CD4-positive, alpha-beta T cell treated with Interleukin-1 beta for 1 hour (primary cell): ENCODE results near the gene PPP1R37.
A peak's percentile ranks its signal among the peaks of the same experiment; 100 is the strongest.

Experiments used
- DNase-seq, 2 donors: peaks; one replicate each; pipeline ENCODE4 v3.0.0-alpha.2; 2020 to 2022

The PPP1R37 gene

DNA sequence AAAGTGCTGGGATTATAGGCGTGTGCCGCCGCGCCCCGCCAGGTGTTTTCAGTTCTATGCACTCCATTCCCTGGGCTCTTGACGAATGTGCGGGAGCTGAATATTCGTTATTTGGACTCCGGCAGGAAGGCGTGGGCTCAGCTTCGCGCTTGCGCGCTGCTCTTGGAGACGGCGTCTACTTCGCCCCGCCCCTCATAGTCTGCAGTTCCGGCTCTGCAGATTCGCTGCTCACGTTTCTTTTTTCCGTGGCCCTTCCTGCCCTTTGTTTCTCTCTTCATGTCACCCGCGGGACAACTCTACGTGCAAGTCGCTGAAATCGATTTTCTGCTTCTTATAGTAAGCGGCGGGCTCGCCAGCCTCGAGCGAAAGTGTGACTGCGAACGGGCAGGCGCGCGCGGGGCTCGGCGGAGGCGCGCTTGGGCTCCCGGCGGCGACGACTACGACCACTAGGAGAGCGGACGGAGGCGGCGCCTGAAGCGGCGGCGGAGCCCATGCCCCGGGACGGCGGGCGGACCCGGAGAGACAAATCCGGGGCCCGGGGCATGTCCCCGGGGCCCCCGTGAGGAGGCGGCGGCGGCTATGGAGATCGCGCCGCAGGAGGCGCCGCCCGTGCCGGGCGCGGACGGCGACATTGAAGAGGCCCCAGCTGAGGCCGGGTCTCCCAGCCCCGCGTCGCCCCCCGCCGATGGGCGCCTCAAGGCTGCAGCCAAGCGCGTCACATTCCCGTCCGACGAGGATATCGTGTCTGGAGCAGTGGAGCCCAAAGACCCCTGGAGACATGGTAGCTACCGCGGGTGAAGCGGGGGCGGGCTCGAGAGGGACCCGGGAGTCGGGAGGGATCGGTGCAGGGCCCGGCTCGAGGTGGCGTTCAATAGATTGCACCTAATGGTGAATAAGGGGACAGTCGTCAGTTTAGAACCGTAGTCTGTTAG, at the start of gene PPP1R37:
Gene PPP1R37 (plus strand): TSS at position 433 of the 932 bp plus-strand sequence. CDS start 147 bp downstream, at position 580.
- peak; percentile 95 for DNase-seq

DNA sequence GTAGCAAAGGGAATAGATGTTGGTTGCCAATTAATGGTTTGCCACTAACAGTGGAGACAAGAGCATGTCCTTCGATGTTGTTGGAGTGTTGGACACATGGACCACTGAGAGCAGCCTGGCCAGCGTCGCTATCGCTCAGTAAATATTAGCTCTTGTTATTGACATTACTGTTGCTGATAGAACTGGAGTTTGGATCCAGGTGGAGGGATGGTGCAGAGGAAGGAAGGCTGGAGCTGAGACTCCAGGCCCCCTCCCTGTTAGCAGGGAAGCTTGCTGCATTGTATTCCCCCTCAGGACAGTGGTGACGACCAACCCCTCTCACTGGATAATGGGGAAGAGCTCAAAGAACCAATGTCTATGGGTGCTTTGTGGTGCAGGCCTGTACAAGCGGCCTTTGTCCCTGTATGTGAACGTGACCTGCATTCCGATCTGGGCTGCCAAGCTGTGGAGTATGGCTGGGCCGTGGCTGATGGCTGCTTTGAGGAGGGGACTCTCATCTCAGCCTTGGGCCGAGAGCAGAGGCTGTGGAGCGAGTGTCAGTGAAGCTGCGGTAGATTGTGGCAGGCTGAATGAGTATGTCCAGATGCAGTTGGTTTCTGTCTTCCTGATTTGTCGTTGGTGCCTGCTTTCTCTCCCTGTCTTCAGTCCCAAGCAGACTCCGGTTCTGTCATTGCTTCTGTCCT, 47.2 kb upstream of the PPP1R37 start:
- DNase-seq = no peak

DNA sequence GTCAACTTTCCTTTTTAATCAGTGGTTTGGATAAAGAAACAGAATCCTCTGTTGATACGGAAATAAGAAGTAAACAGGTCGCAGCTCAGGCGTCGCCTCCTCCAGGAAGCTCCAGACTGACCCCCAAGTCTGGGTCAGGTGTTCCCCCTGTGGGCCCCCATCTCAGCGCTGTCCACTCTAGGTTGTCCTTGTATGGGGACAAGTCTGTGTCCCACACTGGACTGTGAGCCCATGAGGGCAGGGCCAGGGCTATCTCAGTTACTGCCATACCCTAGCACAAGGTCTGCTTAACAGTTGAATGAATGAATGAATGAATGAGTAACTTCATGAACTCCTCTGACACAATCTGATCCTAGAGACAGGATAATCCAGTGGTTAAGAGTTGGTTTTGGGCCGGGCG, 46.6 kb upstream of the PPP1R37 start:
- DNase-seq = no peak

- no peak for DNase-seq
Observed at GRCh38 chr19:45047188-45047797, 45.7 kb upstream of the PPP1R37 start.

DNA sequence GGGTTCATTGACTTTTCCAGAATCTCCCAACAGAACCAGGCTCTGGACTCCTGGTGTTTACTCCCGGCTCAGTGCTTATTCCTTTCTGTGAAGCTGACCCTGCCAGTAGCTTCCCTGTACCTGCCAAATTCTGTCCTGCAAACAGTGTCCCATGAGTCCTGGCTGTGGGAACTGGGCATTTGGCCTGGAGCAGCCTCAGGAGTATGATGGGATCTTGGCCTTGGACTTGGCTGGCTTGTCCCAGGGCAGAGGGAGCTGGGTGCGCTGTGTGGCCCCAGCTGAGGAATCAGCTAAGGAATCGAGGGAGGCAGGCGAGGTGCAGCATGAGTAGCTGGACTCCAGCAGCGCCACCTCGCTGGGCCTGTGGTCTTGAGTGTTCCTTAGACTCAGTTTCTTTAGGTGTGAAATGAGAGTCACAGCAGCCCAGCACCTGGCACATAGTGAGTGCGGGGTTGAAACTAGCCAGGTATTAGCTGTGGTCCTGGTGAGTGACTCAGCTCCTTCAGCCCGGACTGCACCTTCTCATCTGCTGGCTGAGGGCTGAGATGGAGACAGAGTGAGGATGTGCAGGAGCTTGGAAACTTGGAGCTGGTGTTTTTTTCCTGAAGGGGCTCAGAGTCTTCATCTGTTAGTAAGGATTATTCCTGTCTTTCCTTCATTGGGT, 43.8 kb upstream of the PPP1R37 start:
- DNase-seq = no peak

DNA sequence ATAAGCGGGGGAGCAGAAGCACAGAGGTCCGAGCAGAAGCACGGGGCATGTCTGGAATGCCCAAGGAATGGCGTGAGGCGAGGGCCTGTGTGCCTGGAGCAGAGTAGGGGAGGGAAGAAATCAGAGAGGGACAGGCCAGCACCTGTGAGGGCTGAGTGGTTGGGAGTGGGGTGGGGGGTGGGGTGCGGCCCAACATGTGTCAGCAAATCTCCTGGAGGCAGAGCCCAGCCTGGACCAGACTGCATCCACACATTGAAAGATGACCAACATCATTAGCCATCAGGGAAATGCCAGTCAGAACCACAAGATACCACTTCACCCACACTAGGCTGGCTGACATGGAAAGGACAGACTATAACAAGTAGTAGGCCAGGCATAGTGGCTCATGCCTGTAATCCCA, 42.9 kb upstream of the PPP1R37 start:
- no peak for DNase-seq

DNA sequence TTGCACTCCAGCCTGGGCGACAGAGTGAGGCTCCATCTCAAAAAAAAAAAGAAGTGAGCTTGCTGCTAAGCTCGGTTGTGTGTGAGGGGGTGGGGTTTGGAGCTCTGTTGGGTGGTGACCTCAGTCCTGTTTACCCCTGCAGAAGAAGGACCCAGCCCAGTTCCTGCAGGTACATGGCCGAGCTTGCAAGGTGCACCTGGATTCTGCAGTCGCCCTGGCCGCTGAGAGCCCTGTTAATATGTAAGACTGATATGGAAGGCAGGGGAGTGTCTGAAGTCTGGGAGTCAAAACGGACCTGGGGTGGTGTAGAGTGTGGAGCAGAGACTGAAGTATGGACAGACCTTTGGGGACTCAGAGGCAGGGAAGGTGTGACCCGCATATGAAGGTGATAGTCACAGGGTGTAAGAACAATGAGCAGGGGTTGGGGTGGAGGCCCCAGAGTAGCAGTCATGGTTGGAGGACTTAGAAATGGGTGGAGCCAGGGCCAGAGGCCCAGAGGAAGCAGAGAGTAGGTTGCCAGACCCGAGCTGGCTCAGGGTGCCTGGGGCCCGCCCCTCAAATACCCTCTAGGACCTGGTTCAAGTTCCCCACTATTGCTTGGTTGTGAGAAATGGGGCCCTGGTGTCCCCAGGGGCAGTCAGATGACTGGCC, 40.9 kb upstream of the PPP1R37 start:
- peak in 1 of 2 donors; percentile 64 for DNase-seq

DNA sequence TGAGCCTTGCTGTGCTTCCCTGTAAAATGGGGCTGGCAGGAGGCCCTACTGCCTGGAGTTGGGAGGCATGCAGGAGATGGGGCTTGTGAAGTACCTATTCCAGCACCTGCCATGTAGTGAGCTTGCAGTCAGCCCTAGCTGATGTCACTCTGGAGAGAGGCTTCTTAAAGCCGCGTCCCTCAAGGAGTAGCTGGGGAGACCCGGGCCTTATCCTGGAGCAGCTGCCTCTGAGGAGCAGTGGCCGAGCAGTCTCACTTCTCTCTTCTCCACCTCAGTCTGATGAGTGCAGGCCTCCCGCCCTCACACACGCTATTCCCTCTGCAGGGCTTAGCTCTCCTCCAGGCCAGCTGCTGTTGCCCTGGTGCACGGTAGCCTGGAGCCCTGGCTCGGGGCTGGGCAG, 36.1 kb upstream of the PPP1R37 start:
- DNase-seq = no peak

GRCh38 chr19:45057444-45057843, 35.5 kb upstream of the PPP1R37 start:
- no peak for DNase-seq

GRCh38 chr19:45058622-45059159, 34.3 kb upstream of the PPP1R37 start:
- no peak for DNase-seq

DNA sequence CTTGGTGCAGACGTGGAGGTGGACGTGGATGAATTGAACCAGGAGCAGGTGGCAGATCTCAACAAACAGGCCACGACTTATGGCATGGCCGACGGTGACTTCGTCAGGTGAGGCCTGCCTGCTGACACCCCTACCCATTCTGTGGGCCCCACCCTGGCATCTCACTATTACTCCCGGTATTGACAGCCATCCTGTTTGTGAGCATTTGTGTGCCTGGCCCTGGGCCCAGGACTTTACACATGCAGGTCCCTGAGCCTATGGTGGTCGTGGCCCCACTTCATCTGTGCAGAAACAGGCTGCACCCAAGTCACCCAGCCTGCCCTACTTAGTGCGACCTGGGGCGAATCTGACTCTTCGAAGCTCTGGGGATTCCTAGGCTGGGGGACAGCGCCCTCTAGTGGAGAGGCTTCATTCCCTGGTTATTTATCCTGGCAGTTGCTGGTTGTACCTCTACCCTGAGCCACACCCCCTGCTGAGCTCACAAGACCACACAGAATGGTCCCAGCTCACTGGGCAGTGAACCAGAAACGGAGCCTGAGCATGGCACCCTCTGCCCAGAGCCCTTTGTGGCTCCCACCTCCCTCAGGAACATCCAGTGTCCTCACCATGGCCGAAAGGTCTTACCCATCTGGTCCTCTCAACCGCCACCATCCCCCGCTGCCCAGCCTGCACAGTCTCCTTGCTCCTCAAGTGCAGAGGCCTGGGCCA, 33.6 kb upstream of the PPP1R37 start:
- DNase-seq = peak; percentile 80 to 87

- no peak for DNase-seq
Observed at GRCh38 chr19:45061965-45062364, 31.0 kb upstream of the PPP1R37 start.

DNA sequence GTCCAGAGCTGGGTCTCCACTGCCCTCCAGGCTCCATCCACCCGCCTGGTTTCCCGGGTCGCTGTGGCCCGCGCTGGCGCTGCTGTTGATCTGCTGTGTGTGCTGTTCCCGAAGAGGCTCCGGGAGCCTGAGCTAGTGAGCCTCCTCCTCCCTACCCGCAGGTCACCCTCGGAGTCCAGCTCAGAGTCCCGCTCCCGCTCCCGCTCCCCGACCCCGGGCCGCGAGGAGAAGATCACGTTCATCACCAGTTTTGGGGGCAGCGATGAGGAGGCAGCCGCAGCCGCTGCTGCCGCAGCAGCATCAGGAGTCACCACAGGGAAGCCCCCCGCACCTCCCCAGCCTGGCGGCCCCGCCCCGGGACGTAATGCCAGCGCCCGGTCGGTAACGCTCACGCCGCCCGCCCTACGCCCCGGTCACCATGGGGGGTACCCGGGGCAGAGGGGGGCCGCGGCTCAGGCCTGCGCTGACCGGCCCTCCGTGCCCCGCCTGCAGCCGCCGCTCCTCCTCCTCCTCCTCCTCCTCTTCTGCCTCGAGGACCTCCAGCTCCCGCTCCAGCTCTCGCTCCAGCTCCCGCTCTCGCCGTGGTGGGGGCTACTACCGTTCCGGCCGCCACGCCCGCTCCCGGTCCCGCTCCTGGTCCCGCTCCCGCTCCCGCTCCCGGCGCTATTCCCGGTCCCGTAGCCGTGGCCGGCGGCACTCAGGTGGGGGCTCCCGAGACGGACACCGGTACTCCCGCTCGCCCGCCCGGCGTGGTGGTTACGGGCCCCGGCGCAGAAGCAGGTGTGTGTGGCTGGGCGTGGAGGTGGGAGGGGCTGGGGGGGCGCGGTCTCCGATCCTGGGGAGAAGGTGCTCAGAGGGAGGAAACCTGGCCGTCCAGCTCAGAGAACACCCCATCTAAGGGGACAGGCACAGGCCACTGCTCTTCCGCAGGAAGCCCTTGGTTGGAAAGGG, 28.9 kb upstream of the PPP1R37 start:
- no peak for DNase-seq

DNA sequence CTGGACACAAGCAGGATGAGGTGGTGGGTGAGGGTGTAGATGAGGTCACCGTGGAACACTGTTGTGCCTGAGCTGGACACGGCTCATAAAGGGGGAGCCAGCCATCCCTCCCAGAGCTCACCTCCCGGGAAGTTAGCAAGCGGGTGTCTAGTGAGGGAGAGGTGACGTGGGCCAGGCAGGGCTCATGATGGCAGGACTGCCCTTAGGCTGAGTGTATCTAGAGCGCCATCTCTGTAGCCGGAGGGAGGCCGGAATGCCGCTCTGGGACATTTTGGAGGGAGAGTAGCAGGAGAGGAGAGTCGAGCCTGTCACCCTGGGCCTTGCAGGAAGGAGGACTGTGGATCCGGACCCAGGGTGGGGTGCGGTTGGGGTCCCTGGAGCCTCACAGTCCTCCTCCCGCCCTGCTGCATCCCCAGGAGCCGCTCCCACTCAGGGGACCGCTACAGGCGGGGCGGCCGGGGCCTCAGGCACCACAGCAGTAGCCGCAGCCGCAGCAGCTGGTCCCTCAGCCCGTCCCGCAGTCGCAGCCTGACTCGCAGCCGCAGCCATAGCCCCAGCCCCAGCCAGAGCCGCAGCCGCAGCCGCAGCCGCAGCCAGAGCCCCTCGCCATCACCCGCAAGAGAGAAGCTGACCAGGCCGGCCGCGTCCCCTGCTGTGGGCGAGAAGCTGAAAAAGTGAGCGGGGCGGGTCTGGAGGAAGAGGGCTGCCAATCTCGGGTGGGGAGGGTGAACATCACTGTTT, 25.9 kb upstream of the PPP1R37 start:
- no peak for DNase-seq

- DNase-seq = no peak
Observed at GRCh38 chr19:45068041-45068440, 24.9 kb upstream of the PPP1R37 start.

DNA sequence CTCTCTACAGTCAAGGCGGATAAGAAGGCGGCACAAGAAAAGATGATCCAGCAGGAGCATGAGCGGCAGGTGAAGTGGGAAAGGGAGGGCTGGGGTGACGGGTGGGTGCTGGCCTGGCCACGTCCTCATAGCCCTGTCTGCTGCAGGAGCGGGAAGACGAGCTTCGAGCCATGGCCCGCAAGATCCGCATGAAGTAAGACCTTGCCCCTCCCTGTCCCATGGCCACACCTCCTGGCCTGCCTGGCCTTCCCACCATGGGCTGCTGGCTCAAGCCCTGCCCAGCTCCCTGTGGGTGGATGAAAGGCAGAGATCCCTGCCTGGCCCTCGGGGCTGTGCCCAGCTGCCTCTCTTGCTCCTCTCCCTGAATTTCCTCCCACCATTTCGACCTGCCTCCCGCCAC, 23.9 kb upstream of the PPP1R37 start:
- DNase-seq = no peak

GRCh38 chr19:45070214-45070613, 22.8 kb upstream of the PPP1R37 start:
- no peak for DNase-seq

DNA sequence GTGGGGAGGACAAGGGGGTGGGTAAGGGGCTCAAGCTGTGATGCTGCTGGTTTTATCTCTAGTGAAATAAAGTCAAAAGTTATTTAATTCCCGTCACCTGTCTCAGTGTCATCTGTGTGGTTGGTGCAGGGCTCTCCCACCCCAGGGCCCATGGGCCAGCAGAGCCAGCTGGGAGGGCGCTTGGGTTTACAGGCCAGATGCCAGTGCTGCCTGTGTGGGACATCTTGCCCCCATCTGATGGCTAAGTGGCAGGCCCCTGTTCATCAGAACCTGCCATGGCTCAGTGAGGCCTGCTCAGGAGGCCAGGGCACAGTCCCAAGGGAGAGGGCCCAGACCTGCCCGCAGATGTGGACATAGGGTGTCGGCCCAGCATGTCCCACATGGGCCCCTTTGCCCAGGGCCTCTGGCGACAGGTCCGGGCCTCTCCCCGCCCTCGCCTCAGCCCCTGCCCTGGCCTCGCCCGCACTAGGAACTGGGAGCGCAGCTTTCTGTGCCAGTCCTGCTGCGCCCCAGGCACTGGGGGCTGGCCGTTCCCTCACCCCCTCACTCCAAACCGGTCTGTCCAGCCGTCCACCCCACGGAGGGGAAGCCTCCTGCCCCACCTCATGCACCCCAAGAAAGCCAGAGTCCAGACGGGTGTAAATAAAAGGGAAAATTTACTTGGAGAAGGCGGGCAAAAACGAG, 22.0 kb upstream of the PPP1R37 start:
- no peak for DNase-seq

GRCh38 chr19:45071545-45071938, 21.4 kb upstream of the PPP1R37 start:
- no peak for DNase-seq
